ENCODE results near the gene ITGAD.
"Not testable (repeated sequence)": the region's sequence is repeated elsewhere in the genome, so short reads cannot be mapped to it uniquely, and the experiment has no call there.

ITGAD gene

GRCh38 chr16:31403590-31404352, 10.6 kb downstream of the ITGAD start:
- DNase-seq (ENCODE audit: low read depth) = no peak

GRCh38 chr16:31404353-31405064, 11.4 kb downstream of the ITGAD start:
- DNase-seq (ENCODE audit: low read depth) = no peak

- no peak for DNase-seq (ENCODE audit: low read depth)
Measured at GRCh38 chr16:31407406-31407805, 14.3 kb downstream of the ITGAD start.

GRCh38 chr16:31409433-31409832, 16.3 kb downstream of the ITGAD start:
- no peak for DNase-seq (ENCODE audit: low read depth)

- no peak for DNase-seq (ENCODE audit: low read depth)
Measured at GRCh38 chr16:31410082-31410481, 16.9 kb downstream of the ITGAD start.

- no peak for DNase-seq (ENCODE audit: low read depth)
Measured at GRCh38 chr16:31411024-31411844, 18.1 kb downstream of the ITGAD start.

GRCh38 chr16:31412750-31413149, 19.6 kb downstream of the ITGAD start:
- no peak for DNase-seq (ENCODE audit: low read depth)

- DNase-seq (ENCODE audit: low read depth) = no peak
Measured at GRCh38 chr16:31413381-31413780, 20.2 kb downstream of the ITGAD start.

- no peak for DNase-seq (ENCODE audit: low read depth)
Measured at GRCh38 chr16:31413943-31414342, 20.8 kb downstream of the ITGAD start.

- no peak for DNase-seq (ENCODE audit: low read depth)
Measured at GRCh38 chr16:31414706-31415105, 21.6 kb downstream of the ITGAD start.

GRCh38 chr16:31416371-31416770, 23.2 kb downstream of the ITGAD start:
- no peak for DNase-seq (ENCODE audit: low read depth)

- DNase-seq (ENCODE audit: low read depth) = not testable (repeated sequence)
Measured at GRCh38 chr16:31417036-31417435, 23.9 kb downstream of the ITGAD start.

- no peak for DNase-seq (ENCODE audit: low read depth)
Measured at GRCh38 chr16:31417916-31418315, 24.8 kb downstream of the ITGAD start.

GRCh38 chr16:31420037-31420436, 26.9 kb downstream of the ITGAD start:
- DNase-seq (ENCODE audit: low read depth) = no peak

GRCh38 chr16:31421587-31421986, 28.5 kb downstream of the ITGAD start:
- DNase-seq (ENCODE audit: low read depth) = no peak

GRCh38 chr16:31423241-31423640, 30.1 kb downstream of the ITGAD start:
- no peak for DNase-seq (ENCODE audit: low read depth)

GRCh38 chr16:31423801-31424200, 30.7 kb downstream of the ITGAD start:
- DNase-seq (ENCODE audit: low read depth) = no peak

- DNase-seq (ENCODE audit: low read depth) = peak; percentile 30
Measured at GRCh38 chr16:31427441-31428278, 34.5 kb downstream of the ITGAD start.

GRCh38 chr16:31428279-31428597, 35.1 kb downstream of the ITGAD start, which contains the start of gene COX6A2:
COX6A2 (minus strand) TSS chr16:31428360; CDS start chr16:31428325, 35 bp downstream.
- no peak for DNase-seq (ENCODE audit: low read depth)

- DNase-seq (ENCODE audit: low read depth) = no peak
Measured at GRCh38 chr16:31428638-31429247, 35.6 kb downstream of the ITGAD start.

- no peak for DNase-seq (ENCODE audit: low read depth)
Measured at GRCh38 chr16:31429314-31429713, 36.2 kb downstream of the ITGAD start.

All from T follicular helper cell (primary cell).